Embryonic facial prominence (tissue), 1 donor: ENCODE measurements around the gene RNF186.
"Not testable (repeated sequence)": the region's sequence is repeated elsewhere in the genome, so short reads cannot be mapped to it uniquely, and the experiment has no call there.

Experiments
- DNase-seq: peaks from one replicate; pipeline ENCODE4 v3.0.0-alpha.2; 2016; ENCODE audit errors: extremely low spot score

RNF186 gene, protein sequence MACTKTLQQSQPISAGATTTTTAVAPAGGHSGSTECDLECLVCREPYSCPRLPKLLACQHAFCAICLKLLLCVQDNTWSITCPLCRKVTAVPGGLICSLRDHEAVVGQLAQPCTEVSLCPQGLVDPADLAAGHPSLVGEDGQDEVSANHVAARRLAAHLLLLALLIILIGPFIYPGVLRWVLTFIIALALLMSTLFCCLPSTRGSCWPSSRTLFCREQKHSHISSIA

DNA sequence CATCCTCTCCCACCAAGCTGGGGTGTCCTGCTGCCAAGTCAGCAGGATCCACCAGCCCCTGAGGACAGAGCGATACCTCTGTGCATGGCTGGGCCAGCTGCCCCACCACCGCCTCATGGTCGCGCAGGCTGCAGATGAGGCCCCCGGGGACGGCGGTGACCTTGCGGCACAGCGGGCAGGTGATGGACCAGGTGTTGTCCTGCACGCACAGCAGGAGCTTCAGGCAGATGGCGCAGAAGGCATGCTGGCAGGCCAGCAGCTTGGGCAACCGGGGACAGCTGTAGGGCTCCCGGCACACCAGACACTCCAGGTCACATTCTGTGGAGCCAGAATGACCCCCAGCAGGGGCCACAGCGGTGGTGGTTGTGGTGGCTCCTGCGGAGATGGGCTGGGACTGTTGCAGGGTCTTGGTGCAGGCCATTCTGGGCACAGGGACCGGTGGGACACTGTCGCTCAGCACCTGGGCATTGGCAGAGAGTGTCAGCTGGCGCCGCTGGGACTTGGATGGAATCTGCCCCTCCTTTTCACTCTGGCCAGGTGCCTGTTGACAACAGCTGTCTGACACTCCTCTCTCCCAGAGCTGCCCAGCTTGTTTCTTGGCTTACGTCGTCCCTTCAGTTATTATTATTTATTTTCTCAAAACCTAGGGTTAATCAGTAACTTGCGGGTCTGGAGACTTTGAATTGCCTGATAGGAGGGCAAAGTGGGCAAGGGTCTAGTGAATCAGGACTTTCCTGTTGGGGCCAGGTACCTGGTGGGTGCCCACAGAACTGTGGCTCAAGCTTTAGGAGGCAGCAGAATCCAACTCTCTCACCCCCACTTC, at the start of gene RNF186:
TSS of gene RNF186 (minus strand) at position 603 of the 823 bp plus-strand sequence. CDS start at position 421, 182 bp downstream.
- DNase-seq: no peak

DNA sequence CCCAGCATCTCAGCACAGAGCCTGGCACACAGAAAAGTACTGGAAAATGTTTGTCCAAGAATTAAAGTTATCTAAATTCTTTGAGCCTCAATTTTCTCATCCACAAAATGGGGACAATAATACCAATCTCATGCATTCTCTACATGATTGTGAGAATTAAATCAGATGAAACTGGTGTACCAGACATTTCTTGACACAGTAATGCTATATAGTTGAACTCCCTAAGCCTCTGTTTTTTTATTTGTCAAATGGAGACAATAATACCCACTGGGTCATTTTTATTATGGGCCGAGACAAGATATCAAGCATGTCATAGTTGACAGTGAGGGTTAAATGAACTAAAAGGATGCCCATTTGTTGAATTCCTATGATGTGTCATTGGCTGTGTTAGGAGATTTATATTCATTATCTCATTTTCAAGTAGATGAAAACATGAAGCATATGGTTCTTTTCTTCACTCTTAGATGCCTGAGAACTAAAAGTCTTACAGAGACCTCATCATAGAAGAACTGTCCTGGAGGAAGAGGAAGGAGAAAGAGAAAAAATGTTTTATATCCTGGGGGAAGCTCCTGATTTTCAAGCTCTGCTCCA, 49.6 kb upstream of the RNF186 start:
- DNase-seq: no peak

DNA sequence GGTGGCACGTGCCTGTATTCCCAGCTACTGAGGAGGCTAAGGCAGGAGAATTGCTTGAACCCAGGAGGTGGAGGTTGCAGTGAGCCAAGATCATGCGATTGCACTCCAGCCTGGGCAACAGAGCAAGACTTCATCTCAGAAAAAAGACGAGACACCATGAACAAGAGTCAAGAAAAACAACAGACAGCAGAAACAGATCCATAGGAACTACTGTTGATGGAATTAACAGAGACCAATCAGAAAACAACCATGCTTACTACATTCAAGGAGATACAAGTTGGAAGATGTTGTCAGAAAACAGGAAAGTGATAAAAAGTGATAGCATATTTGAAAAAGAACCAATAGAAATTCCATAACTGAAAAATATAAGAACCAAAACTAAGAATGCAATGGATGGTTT, 47.9 kb upstream of the RNF186 start:
- no peak for DNase-seq

DNA sequence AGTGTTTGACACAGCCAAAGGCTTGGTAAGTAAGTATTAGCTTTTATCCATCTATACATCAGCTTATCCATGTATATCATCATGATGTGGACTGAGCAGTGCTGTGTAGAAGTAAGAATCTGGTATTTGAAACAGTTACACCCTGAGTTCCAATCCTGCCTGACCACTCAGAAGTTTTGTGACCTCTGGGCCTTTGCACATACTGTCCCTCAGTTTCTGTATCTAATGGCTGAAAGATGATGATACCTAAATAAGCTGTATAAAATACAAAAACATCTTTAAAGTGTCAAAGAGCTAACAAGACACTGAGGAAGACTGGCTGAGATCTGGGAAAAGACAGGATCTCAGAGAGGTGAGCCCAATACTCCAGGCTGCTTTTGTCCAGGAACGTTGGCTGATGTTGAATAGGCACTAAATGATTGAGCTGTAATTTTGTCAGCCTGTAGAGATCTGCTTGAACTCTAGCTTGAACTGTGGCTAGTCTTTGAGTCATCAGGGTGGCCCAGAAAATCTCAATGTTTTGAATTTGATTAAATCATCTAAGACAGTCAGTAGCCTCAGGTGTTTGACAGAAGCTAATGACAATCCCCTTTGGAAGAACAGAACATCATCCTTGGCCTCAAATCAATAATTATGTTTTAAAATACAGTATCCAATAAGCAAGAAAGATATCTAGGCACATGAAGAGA, 46.9 kb upstream of the RNF186 start:
- no peak for DNase-seq

DNA sequence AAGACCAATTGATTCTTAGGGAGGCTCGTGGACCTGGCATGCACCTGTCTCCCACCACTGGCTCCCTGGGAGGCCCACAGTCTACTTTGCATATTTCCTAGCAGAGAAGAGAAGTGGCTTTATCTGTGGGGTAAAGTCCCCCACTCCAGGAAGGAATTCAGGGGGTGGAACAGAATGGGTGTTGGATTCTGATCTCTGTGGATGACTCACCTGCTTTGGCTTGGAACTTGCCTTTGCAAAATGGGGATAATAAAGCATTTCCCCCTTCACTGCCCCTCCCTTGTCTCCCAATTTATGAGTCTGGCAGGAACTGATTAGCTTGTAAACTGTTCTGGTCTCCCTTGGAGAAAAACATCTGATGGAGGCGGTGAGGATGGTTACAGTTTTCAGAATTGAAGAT, 46.0 kb upstream of the RNF186 start:
- no peak for DNase-seq

DNA sequence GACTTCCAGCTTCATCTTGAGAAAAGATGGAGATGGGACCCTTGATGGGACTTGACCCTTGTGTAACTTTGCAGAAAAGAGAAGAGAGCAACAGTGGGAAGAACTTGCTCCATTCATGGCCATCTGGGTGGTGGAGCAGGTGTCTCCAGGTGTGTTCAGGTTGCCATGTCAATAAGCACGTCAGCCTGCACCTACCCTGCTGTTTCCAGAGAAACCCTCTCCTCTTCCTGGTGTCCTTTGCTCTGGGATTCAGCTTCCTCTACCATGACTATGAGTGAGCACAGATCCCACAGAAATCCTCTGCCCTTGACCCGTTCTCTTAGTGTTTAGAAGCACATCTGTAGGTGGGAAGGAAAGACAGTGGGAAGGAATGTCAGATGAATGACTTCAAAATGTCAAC, 45.3 kb upstream of the RNF186 start:
- DNase-seq: no peak

DNA sequence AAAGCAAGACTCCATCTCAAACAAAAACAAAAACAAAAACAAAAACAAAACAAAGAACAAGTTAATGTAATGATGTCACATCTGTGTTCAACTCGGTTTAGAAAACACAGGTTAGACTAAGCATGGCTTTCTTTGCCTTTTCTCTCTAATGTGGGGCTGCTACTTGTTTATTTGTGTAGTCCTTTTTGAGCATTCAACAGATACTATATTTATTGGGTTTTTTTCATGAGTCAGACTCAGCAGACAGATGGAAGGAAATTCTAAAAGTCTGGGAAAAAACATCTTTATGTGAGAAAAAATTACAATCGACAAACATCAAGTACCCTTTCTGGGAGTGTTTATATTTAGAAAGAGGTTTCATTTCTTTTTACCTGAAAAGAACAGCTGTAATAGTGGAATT, 44.8 kb upstream of the RNF186 start:
- no peak for DNase-seq

DNA sequence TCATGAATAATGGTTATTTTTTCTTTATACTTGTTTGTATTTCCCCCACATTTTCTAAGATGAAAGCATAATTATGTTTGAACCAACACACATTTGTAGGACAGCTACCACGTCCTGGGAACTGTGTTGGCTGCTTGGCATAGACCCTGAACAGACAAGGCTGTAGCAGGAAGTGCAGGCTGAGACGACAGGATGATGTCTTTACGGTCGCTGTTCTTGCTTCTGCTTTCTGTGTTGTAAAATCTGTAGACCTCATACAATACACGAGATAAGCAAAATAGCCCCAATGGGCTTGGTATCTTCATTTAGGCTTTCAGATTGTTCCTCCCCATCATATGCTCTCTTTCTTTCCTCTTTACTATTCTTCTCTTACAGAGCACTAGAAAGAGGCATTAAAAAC, 43.8 kb upstream of the RNF186 start:
- DNase-seq: no peak

DNA sequence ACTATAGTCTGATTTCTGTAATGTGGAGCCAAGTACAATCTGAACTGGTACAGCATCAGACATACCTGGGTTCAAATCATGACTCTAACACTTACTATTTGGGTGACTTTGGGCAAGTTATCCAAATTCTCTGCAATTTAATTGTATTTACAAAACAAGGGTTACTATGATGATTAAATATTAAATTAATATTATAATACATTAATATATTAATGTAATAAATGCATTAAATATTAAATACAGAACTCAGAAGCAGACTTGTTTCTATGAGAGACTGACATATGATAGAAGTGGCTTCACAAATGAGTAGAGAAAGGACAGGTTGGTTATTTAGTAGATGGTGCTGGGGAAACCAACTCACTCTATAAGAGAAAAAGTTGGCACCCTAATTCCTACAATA, 39.8 kb upstream of the RNF186 start:
- no peak for DNase-seq

DNA sequence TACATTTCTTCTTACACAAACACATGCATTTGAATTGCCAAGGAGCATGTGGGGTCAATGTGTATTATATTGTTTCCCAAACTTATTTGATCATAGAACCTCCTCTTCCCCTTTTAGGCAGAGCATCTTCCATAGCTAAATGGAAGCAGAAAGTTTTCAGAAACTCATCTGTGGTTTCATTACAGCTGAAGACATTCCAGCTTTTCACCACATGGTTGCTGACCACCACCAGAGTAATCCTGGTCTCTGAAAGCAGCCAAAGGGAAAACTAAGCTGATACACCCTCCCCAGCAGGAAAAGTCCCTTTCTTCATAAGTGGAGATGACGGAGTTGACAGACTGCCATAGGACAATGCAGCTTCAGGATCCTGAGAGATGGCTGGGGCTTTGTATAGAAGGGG, 37.0 kb upstream of the RNF186 start:
- no peak for DNase-seq

DNA sequence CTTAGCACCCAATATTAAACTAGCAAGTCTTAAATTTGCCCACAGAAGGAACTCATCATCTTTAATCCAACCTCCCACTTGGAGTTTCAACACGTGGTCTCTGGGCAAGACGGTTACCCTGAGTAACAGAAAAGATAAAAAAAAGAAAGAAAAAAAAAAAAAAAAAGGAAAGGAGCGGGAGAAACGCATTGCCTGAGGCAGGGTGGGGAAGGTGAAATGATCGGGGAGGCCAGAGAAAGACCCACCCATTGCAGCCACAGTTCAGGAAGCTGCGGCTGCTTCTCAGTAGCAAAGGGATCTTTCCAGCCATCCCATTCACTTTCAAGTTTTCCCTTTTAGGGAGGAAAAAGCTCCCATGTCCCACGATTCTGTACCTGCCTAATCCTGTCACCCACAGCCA, 35.1 kb upstream of the RNF186 start:
- no peak for DNase-seq

DNA sequence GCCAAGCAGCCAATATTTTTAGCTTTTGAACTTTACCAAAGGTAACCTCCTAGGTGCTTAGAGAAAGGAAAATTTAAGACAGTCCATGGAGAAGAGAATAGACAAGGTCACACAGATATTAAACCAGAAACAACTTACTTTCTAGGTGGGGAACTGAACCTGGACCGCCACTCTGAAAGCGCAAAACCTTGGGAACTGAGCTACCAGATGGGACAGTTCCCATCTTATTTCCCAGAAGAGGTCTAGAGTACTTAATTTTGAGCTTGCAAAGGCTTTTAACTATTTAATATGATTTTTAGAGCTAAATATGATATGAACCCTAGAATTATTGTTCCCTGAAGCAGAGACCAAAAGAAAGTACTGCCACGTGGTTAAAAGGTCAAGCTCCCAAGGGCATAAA, 34.2 kb upstream of the RNF186 start:
- not testable (repeated sequence) for DNase-seq

DNA sequence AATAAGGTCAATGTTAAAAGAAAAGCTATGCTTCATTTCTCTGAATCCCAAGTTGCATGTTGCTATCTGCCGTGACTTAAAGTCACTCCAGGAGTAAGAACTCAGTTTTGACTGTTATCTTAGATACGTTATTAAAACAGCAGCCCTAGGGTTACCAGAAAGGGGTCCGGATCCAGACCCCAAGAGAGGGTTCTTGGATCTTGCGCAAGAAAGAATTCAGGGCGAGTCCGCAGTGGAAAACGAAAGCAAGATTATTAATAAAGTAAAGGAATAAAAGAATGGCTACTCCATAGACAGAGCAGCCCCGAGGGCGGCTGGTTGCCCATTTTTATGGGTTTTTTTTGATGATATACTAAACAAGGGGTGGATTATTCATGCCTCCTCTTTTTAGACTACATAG, 32.3 kb upstream of the RNF186 start:
- not testable (repeated sequence) for DNase-seq

DNA sequence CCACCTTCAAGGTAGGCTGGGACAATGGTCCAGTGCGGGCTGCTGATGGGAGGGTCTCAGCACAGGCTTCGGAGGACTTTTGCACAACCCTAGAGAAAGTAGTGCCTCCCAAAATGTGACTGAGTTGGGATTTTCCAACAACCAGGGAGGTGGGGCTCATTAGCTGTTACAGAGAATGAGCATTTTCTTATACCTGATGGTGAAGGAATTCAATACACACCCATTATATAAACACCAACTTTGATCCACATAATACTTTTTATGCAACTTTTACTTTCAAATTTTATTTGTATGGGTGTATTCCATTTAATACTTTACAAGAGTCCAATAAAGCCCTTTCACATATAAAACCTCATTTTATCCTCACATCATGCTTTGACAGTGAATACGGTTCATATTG, 31.3 kb upstream of the RNF186 start:
- DNase-seq: no peak

DNA sequence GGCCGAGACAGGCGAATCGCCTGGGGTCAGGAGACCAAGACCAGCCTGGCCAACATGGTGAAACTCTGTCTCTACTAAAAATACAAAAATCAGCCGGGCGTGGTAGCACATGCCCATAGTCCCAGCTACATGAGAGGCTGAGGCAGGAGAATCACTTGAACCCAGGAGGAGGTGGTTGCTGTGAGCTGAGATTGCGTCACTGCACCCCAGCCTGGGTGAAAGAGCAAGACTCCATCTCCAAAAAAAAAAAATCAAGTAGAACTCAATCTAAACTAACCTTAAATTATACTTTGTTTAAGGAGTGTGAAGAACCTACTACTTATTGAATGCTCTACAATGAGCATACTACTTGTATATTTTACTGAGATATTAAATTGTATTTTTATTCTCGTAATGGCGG, 30.5 kb upstream of the RNF186 start:
- DNase-seq: no peak

DNA sequence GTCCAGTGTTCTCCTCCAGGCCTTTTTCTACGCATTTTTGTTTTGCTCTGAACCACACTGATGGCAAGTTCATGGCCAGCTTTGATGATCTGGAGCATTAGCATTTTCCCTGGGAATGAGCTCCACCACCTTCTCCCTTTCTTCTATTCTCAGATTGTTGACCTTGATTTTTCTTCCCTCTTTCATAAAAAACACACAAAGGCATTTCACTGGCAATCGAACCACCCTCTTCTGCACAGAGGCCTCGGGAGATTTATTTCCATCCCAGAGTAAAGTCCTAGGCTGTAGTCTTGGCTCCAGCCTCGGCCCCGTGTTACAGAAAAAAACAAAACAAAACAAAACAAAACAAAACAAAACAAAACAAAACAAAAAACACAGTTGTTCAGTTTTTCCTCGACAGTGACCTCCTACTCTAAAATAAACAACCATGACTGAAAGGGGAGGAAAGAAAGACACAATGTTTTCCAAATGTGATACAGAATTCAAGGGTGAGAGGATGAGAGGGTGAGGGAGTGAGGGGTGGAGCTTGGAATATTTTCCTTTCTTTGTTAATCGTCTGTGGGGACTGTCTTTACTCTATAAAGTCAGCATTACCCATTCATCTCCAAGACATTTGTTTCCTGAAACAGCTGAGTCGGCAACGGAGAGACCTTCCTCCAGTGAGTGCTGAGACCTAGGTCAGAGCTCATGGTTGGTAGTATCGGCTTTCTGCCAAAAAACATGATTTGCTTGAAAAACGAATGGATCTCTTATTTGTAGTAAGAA, 29.8 kb upstream of the RNF186 start:
- no peak for DNase-seq

DNA sequence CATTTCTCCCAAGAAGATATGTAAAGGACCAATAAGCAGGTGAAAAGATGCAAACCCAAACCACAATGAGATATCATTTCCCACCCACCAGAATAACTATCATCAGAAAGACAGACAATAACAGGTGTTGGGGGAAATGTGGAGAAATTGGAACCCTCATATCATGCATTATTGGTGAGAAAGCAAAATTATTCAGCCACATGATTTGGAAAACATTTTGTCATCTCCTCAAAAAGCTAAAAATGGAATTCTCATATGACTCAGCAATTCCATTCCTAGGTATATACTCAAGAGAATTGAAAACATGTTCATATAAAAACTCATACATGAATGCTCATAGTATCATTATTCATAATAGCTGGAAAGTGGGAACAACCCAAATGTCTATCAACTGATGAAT, 25.1 kb upstream of the RNF186 start:
- no peak for DNase-seq

DNA sequence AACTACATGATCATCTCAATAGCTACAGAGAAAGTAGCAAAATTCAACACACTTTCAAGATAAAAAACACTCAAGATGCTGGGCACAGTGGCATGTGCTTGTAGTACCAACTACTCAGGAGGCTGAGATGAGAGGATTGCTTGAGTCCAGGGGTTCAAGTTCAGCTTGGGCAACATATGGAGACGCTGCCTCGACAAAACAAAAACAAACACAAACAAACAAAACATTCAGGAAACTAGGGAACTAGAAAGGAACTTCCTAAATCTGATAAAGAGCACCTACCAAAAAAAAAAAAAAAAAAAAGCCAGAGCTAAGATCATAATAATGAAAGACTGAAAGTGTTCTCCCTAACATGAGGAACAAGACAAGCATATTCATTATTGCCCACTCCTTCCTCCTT, 22.8 kb upstream of the RNF186 start:
- no peak for DNase-seq

DNA sequence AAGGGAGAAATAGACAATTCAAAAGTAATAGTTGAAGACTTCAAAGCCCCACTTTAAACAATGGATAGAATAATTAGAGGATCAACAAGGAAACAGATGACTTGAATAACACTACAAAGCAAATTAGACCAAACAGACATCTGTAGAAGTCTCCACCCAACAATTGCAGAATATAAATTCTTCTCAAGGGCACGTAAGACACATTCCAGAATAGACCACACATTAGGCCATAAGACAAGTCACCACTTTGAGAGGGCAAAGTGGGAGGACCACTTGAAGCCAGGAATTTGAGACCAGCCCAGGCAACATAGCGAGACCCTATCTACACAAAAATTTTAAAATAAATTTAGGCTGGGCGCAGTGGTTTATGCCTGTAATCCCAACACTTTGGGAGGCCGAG, 20.5 kb upstream of the RNF186 start:
- DNase-seq: no peak

DNA sequence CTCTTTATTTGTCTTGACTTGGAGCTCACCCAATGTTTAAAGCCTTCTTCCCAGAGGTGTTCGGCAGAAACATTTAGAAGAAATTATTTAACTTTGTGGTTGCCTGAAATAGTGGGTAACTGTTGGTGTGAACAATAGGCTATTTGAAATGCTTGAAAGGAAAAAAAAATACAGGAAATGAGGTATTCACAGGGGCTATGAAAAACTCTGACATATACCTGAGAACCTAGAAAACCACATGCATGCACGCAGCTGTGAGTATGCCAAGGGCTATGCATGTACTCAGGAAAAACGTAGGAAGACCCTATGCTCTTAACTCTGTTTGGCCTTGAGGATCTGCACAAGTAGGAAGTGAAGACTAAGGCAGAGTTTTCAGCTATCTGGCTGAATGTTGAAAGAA, 16.4 kb upstream of the RNF186 start:
- DNase-seq: no peak

DNA sequence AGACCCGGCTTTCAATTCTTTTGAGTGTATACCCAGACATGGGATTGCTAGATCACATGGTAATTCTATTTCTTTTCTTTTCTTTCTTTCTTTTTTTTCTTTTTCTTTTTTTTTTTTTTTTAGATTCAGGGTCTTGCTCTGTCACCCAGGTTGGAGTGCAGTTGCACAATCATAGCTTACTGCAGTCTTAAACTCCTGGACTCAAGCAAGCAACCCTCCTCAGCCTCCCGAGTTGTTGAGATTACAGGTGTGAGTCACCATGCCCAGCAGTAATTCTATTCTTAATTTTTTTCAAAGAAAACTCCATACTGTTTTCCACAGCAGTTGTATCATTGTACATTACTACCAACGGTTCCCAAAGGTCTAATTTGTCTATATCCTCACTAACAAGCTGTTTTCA, 13.5 kb upstream of the RNF186 start:
- no peak for DNase-seq

DNA sequence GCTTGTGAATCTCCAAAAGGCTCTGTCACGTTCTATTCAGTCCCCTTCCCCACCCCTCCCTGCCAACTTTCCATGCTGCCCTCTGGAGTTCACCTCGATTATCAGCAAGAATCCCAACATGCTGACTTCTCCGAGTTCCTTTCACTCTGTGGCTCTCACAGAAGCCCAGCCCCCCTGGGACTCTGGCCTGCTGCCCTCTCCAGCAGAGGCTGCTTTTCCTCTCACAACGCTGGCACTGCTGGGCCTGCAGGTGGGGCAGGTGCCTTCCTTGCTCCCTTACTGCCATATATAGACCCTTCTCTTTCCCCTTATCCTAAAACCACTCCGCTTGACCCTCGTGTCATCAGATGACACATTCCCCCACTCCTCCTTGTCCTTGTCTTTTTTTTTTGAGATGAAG, 10.2 kb upstream of the RNF186 start:
- no peak for DNase-seq
